K562 (cell line): ENCODE measurements around the gene HAGHL. TPM values are rescaled to one million over a fixed set of nuclear protein-coding genes. Genes with fewer than 3 reads are reported as not detected.

Source experiments
- ATAC-seq: fragments of 200-7000 bp; cut with Tn5 transposase; 3 replicates; pipeline ENCODE4 v1.9.1; 2020; ENCODE audit warnings: moderate library complexity
- BruUV-seq: library from RNA; stranded (reverse); fragments of 400-500 nt; replicated peaks from 2 replicates; lab custom pipeline; 2021; lab: Mats Ljungman, UMichigan
- CTCF ChIA-PET: fragments of 300-600 bp; formaldehyde crosslinking; extraction: SDS; loops from one replicate; lab custom pipeline; 2021; ENCODE audit warnings: low intra/inter-chr PET ratio; lab: Yijun Ruan, JAX
- POLR2A ChIA-PET: fragments of 300-600, 350-650 bp; sonication (Branson Sonifier 250); formaldehyde crosslinking; extraction: SDS; loops from one replicate; lab custom pipeline; 2021; ENCODE audit warnings: antibody characterized with exemption, inconsistent platforms; lab: Yijun Ruan, JAX
- DNase-seq, 4 experiments: peaks; one replicate each; pipeline versions ENCODE4 v3.0.0 to v3.0.0-alpha.2; 2011 to 2018; ENCODE audit warnings: low spot score in 3 of 4, mixed read lengths in 3 of 4; ENCODE audit errors: extremely low read depth in 1 of 4
- FAIRE-seq: peaks from 2 replicates; lab custom pipeline; 2011; peaks lifted over from hg19 to GRCh38; lab: Jason Lieb, UNC
- H2AFZ ChIP-seq: 2 replicates; pipeline ENCODE4 v1.6.0; 2011; ENCODE audit warnings: low read depth, low read length, control low read depth, inconsistent platforms
- H3K27ac ChIP-seq: fragments of 200-600 bp; 3 replicates; pipeline ENCODE4 v1.8.0; 2011; ENCODE audit warnings: low read depth, mild to moderate bottlenecking, control low read depth, inconsistent platforms, low read length, moderate library complexity, mixed read lengths; ENCODE audit errors: extremely low read depth
- H3K27me3 ChIP-seq, 2 experiments: fragments of 300-600 bp in 1 of 2; 2 replicates in 1 of 2; 3 replicates in 1 of 2; pipeline versions ENCODE4 v1.6.0 to v1.8.0; 2011; ENCODE audit warnings: inconsistent platforms in 2 of 2, low read length in 2 of 2, mild to moderate bottlenecking in 1 of 2, mixed read lengths in 1 of 2, moderate library complexity in 1 of 2; ENCODE audit not compliant: control insufficient read depth in 2 of 2, insufficient read depth in 2 of 2
- H3K36me3 ChIP-seq: fragments of 300-600 bp; 3 replicates; pipeline ENCODE4 v1.8.0; 2011; ENCODE audit warnings: mild to moderate bottlenecking, low read length, inconsistent platforms; ENCODE audit not compliant: control insufficient read depth, insufficient read depth
- H3K4me1 ChIP-seq, 2 experiments: fragments of 200-600 bp in 1 of 2; replicated peaks in 1 of 2; 2 replicates in 1 of 2; 3 replicates in 1 of 2; pipeline versions ENCODE4 v1.5.1 to v1.8.0; 2011; ENCODE audit warnings: inconsistent platforms in 2 of 2, low read length in 2 of 2, mild to moderate bottlenecking in 1 of 2, mixed read lengths in 1 of 2, moderate library complexity in 1 of 2; ENCODE audit not compliant: control insufficient read depth in 2 of 2, insufficient read depth in 2 of 2
- H3K4me2 ChIP-seq: 2 replicates; pipeline ENCODE4 v1.6.1; 2011; ENCODE audit warnings: low read length, control low read depth, inconsistent platforms, mixed read lengths; ENCODE audit not compliant: insufficient read depth
- H3K4me3 ChIP-seq: fragments of 200-600 bp; sonication (generic), shearing (Covaris generic); 2 replicates; pipeline ENCODE4 v1.5.1; 2016; ENCODE audit warnings: control low read depth, inconsistent platforms
- H3K79me2 ChIP-seq: fragments of 200-600 bp; 3 replicates; pipeline ENCODE4 v1.8.0; 2011; ENCODE audit warnings: low read length, inconsistent platforms; ENCODE audit not compliant: control insufficient read depth, insufficient read depth
- H3K9ac ChIP-seq, 2 experiments: 2 replicates each; pipeline versions ENCODE4 v1.6.0 to v1.6.1; 2011; ENCODE audit warnings: low read depth in 2 of 2, low read length in 2 of 2, control low read depth in 1 of 2, inconsistent platforms in 1 of 2, mild to moderate bottlenecking in 1 of 2, mixed read lengths in 1 of 2; ENCODE audit not compliant: insufficient read depth in 1 of 2
- H3K9me1 ChIP-seq: one replicate; pipeline ENCODE4 v1.6.0; 2011; ENCODE audit warnings: inconsistent platforms, mild to moderate bottlenecking, low read length, moderate library complexity; ENCODE audit not compliant: control insufficient read depth, insufficient read depth
- H3K9me3 ChIP-seq: replicated peaks from 2 replicates; pipeline ENCODE4 v1.5.1; 2011; ENCODE audit warnings: low read depth, low read length, inconsistent platforms; ENCODE audit not compliant: control insufficient read depth, insufficient read depth
- H4K20me1 ChIP-seq: replicated peaks from 2 replicates; pipeline ENCODE4 v1.6.1; 2011; ENCODE audit warnings: low read length, inconsistent platforms, mixed read lengths; ENCODE audit not compliant: control insufficient read depth, insufficient read depth
- ETV1 ChIP-seq: fragments of 450-650 bp; conservative IDR thresholded peaks from 2 replicates; pipeline ENCODE4 v1.6.1; 2016; ENCODE audit warnings: missing genetic modification characterization, control low read depth, low read depth, missing compliant biosample characterization
- GATAD2B ChIP-seq: fragments of 450-650 bp; IDR thresholded peaks from 2 replicates; pipeline ENCODE4 v1.6.1; 2017; ENCODE audit warnings: mild to moderate bottlenecking, borderline replicate concordance
- KLF13 ChIP-seq: fragments of 450-650 bp; IDR thresholded peaks from 2 replicates; pipeline ENCODE4 v1.6.1; 2016; ENCODE audit warnings: missing genetic modification characterization, low read depth, mild to moderate bottlenecking, missing compliant biosample characterization, moderate library complexity, borderline replicate concordance
- MTF1 ChIP-seq: fragments of 250-450 bp; sonication (Bioruptor Pico); IDR thresholded peaks from 2 replicates; pipeline ENCODE4 v1.9.0; 2021; ENCODE audit warnings: moderate library complexity, mild to moderate bottlenecking, inconsistent platforms, borderline replicate concordance
- NCOA4 ChIP-seq: fragments of 450-650 bp; IDR thresholded peaks from 2 replicates; pipeline ENCODE4 v1.6.1; 2018; ENCODE audit warnings: mild to moderate bottlenecking; ENCODE audit not compliant: partially characterized antibody
- RFX5 ChIP-seq: IDR thresholded peaks from 2 replicates; pipeline ENCODE4 v1.6.1; 2011; ENCODE audit warnings: low read depth, mild to moderate bottlenecking, improper control_type of control experiment, low read length
- ZNF561 ChIP-seq: fragments of 450-650 bp; formaldehyde crosslinking; conservative IDR thresholded peaks from 2 replicates; pipeline ENCODE4 v1.4.0; 2020; ENCODE audit warnings: mild to moderate bottlenecking, moderate library complexity
- WGBS: fragments of 100-300 bp; shearing (Covaris generic); methylation state at CpG from one replicate; pipeline ENCODE4 v1.1.6; 2016; ENCODE audit warnings: low coverage, mixed read lengths; ENCODE audit not compliant: insufficient coverage; ENCODE audit errors: missing lambda C conversion rate; 5-methylcytosine and 5-hydroxymethylcytosine counted together
- in situ Hi-C: fragments of 300-500 bp; cut with MboI; formaldehyde crosslinking; loops from 4 replicates; pipeline ENCODE4 v1.15.0; 2018; ENCODE audit warnings: inconsistent platforms, mixed read lengths
- intact Hi-C: fragments of 100-400 bp; cut with micrococcal nuclease; formaldehyde crosslinking; loops from 2 replicates; pipeline ENCODE4 v1.14.2; 2022
- polyA plus RNA-seq, 8 experiments: library from polyadenylated mRNA; depleted of rRNA in 4 of 8; stranded (reverse) in 5 of 8; unstranded in 3 of 8; fragments of >200 nt; fragmentation: Nextera tagmentation in 2 of 8; fragmentation: Illumina TruSeq in 1 of 8; extraction: Ambion mirVana in 2 of 8; extraction: Trizol in 1 of 8; gene quantifications; 2 replicates each; pipeline versions ENCODE4 v1.2.1 to v1.2.3, GENCODE V29; 2011 to 2014; ENCODE audit warnings: inconsistent platforms in 1 of 8, missing spikeins in 1 of 8
- total RNA-seq, 7 experiments: library from RNA; depleted of rRNA in 6 of 7; stranded (reverse); fragments of >200 nt in 6 of 7; fragmentation: Illumina TruSeq in 2 of 7; extraction: Trizol in 2 of 7; gene quantifications; 2 replicates each; pipeline versions ENCODE4 v1.2.1 to v1.2.3, GENCODE V29; 2011 to 2021; ENCODE audit warnings: low replicate concordance in 1 of 7
- TF ChIP-seq, protein P1 (sequence below): fragments of 450-650 bp; IDR thresholded peaks from 2 replicates; pipeline ENCODE4 v1.6.1; 2017; ENCODE audit warnings: antibody characterized with exemption, mild to moderate bottlenecking
- TF ChIP-seq, protein P2 (sequence below): fragments of 250-450 bp; sonication (Bioruptor Pico); IDR thresholded peaks from 2 replicates; pipeline ENCODE4 v1.5.0; 2021; ENCODE audit warnings: mild to moderate bottlenecking, moderate library complexity
- TF ChIP-seq, protein P3 (sequence below), 2 experiments: fragments of 450-650 bp; conservative IDR thresholded peaks; 2 replicates each; pipeline ENCODE4 v1.6.1; 2017; ENCODE audit warnings: mild to moderate bottlenecking in 2 of 2, moderate library complexity in 2 of 2

HAGHL gene
- total and polyA plus RNA-seq, 9 of the 15 experiments (the other 6 are each of a cell fraction or from before 2014, with no cell fraction given) = 0.31 to 83.4 (median 20.7) TPM

DNA sequence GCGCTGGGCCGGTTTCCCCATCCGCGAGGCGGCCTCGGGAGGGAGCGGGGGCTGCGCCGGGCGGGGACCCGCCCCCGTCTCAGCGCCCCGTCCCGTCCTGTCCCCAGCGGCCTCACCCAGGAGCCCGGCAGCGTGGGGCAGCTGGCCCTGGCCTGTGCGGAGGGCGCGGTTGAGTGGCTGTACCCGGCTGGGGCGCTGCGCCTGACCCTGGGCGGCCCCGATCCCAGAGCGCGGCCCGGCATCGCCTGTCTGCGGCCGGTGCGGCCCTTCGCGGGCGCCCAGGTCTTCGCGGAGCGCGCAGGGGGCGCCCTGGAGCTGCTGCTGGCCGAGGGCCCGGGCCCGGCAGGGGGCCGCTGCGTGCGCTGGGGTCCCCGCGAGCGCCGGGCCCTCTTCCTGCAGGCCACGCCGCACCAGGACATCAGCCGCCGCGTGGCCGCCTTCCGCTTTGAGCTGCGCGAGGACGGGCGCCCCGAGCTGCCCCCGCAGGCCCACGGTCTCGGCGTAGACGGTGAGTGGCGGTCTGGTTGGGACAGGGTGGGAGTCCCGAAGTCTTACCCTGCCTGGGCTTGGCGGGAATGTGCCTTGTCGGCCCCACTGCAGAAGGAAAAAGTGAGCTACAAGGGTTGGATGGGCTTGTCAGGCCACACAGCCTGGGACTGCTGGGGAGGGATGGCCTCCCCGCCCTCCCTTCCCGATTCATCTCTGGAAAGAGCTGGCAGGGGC, 11.3 kb upstream of the HAGHL start:
- Histone ChIP-seq H3K36me3 (peaks cover 19% of the 10 kb centered on the region; the same call in 2 of the 3 replicates), H3K9me3 (no peaks in the 10 kb centered on the region), H3K4me3 (peak overlapping the region; percentile 68), H3K27ac (peak overlapping the region; percentile 35; the same call in 2 of the 3 replicates), H3K79me2 (peaks cover 28% of the 10 kb centered on the region), H3K4me2 (peak overlapping the region; percentile 77), H3K9ac (peak overlapping the region; percentile 42 to 92; a peak in 3 of 4 replicates), H3K4me1 (peaks cover 12 to 85% of the 10 kb centered on the region in 2 experiments; a peak in 4 of 5 replicates), H3K9me1 (peaks cover 3% of the 10 kb centered on the region), H3K27me3 (no peaks in the 10 kb centered on the region), H4K20me1 (no peaks in the 10 kb centered on the region; the same call in 1 of the 2 replicates), H2AFZ (peak overlapping the region; percentile 75)
- POLR2A ChIA-PET = interaction anchor here (0.6 to 1.7 kb wide), 12 partner anchors 9 to 346 kb away, joined by 3 to 5 read pairs (median 4); partner anchors contain the start of genes CCDC78, CHTF18, RPUSD1 and WDR24
- peak; percentile 35 for FAIRE-seq
- CTCF ChIA-PET = interaction anchor here (0.9 to 1.3 kb wide), 2 partner anchors 25 to 70 kb away, joined by 3 to 9 read pairs; partner anchors contain the start of gene CIAO3
- ATAC-seq = peak; percentile 48
- BruUV-seq = no TSS peak
- peak; percentile 58 to 70 (median 64) for DNase-seq
- intact Hi-C loops = loop anchor here (2.0 kb wide), 1 partner anchor 13 kb away; no protein-coding TSS in a partner anchor
- in situ Hi-C loops = loop anchor here (10.0 kb wide), 1 partner anchor 339 kb away; no protein-coding TSS in a partner anchor
- under 1% methylated on average over 33 of the region's 74 CpGs for whole genome bisulfite sequencing
- no peak for TF ChIP-seq NCOA4
- peak; percentile 82 for TF ChIP-seq GATAD2B
- TF ChIP-seq ETV1 (tag) = no peak
- TF ChIP-seq, protein P1, sequence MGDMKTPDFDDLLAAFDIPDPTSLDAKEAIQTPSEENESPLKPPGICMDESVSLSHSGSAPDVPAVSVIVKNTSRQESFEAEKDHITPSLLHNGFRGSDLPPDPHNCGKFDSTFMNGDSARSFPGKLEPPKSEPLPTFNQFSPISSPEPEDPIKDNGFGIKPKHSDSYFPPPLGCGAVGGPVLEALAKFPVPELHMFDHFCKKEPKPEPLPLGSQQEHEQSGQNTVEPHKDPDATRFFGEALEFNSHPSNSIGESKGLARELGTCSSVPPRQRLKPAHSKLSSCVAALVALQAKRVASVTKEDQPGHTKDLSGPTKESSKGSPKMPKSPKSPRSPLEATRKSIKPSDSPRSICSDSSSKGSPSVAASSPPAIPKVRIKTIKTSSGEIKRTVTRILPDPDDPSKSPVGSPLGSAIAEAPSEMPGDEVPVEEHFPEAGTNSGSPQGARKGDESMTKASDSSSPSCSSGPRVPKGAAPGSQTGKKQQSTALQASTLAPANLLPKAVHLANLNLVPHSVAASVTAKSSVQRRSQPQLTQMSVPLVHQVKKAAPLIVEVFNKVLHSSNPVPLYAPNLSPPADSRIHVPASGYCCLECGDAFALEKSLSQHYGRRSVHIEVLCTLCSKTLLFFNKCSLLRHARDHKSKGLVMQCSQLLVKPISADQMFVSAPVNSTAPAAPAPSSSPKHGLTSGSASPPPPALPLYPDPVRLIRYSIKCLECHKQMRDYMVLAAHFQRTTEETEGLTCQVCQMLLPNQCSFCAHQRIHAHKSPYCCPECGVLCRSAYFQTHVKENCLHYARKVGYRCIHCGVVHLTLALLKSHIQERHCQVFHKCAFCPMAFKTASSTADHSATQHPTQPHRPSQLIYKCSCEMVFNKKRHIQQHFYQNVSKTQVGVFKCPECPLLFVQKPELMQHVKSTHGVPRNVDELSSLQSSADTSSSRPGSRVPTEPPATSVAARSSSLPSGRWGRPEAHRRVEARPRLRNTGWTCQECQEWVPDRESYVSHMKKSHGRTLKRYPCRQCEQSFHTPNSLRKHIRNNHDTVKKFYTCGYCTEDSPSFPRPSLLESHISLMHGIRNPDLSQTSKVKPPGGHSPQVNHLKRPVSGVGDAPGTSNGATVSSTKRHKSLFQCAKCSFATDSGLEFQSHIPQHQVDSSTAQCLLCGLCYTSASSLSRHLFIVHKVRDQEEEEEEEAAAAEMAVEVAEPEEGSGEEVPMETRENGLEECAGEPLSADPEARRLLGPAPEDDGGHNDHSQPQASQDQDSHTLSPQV = no peak; the same call in 1 of the 2 replicates
- TF ChIP-seq MTF1 (CRISPR knock-in tag) = no peak
- no peak for TF ChIP-seq ZNF561
- TF ChIP-seq RFX5 = no peak
- TF ChIP-seq KLF13 (tag) = peak; percentile 48; the same call in 1 of the 2 replicates
- TF ChIP-seq, protein P2, sequence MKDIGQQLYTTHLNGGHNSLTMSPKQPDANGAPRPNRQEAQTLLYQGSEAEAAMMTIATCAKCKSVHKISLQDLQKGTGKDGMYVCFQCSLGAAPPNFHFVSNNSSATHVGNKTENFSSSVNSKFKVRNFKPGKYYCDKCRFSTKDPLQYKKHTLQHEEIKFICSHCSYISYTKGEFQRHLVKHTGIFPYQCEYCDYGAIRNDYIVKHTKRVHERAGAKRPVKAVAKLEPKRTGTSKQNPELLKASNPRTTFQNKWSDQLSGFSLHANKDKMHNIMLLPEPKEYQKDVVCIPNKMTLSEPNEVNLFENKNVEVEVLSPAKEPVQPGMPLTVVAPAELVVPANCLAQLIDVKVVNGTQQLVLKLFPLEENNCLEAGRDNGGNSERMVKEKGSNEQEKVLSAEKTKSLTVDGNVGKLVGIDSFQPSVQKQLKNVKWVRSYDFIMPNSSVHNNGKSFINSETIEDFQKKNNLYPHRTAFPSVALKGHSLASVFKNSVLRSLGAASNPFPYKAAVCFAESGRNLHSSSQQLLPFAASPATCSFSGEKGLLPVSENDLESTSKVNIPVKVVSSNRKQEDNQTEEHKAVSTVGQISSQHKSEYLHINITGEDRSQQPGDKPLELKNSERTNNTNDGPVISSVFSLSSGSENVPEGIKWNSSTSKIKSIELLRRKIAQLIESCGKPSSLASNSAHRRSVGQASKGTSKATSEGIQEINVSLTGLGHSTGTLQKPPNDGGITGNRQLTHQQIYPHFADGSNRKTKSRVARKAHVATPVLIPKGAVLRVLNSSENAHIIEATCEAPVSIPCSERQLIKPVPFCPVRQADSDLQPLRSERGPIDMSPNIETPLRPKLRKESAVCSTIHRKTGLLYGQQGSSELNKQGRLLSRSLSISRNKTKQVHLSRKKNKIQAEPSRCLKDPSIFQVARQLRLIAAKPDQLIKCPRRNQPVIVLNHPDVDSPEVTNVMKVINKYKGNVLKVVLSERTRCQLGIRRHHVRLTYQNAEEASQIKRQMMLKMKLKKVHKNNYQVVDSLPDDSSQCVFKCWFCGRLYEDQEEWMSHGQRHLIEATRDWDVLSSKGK (CRISPR knock-in tag) = no peak
- TF ChIP-seq, protein P3, sequence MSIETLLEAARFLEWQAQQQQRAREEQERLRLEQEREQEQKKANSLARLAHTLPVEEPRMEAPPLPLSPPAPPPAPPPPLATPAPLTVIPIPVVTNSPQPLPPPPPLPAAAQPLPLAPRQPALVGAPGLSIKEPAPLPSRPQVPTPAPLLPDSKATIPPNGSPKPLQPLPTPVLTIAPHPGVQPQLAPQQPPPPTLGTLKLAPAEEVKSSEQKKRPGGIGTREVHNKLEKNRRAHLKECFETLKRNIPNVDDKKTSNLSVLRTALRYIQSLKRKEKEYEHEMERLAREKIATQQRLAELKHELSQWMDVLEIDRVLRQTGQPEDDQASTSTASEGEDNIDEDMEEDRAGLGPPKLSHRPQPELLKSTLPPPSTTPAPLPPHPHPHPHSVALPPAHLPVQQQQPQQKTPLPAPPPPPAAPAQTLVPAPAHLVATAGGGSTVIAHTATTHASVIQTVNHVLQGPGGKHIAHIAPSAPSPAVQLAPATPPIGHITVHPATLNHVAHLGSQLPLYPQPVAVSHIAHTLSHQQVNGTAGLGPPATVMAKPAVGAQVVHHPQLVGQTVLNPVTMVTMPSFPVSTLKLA (conservative IDR thresholded peaks at IDR 0.05) = no peak
